T-cell (primary cell): ENCODE data around the gene DDX49. TPM values are rescaled to one million over a fixed set of nuclear protein-coding genes. Genes with fewer than 3 reads are reported as not detected.

Source experiments
- ATAC-seq, 4 experiments: fragments of 200-7000 bp in 3 of 4; fragments of 150-1000 bp in 1 of 4; cut with Tn5 transposase; replicated peaks in 1 of 4; 1 replicate in 3 of 4; 2 replicates in 1 of 4; pipeline ENCODE4 v1.10.0; 2021; ENCODE audit warnings: moderate library complexity in 3 of 4, mild to moderate bottlenecking in 2 of 4, moderate number of reproducible peaks in 1 of 4
- CTCF ChIA-PET, 2 donors: fragments of 300-600 bp; sonication (Branson Sonifier 250); formaldehyde crosslinking; loops; one replicate each; lab custom pipeline; 2022; ENCODE audit warnings: antibody characterized with exemption in 2 of 2; lab: Charles Lee
- POLR2A ChIA-PET, 2 donors: fragments of 300-600 bp; sonication (Branson Sonifier 250); formaldehyde crosslinking; loops; one replicate each; lab custom pipeline; 2022; ENCODE audit warnings: antibody characterized with exemption in 2 of 2; lab: Charles Lee
- DNase-seq, 35 experiments: peaks; one replicate each; pipeline versions ENCODE4 v3.0.0 to v3.0.0-alpha.2; 2013 to 2023
- H3K27ac ChIP-seq: one replicate; pipeline ENCODE4 v1.5.1; 2013; ENCODE audit warnings: low read length
- H3K27me3 ChIP-seq, 2 experiments: replicated peaks in 1 of 2; 1 replicate in 1 of 2; 2 replicates in 1 of 2; pipeline versions ENCODE4 v1.6.1 to v1.7.0; 2013; ENCODE audit warnings: low read length in 1 of 2, mixed read lengths in 1 of 2; ENCODE audit not compliant: control insufficient read depth in 2 of 2, insufficient read depth in 2 of 2; ENCODE audit errors: extremely low read depth in 1 of 2
- H3K36me3 ChIP-seq, 2 donors: 1 replicate in 1 of 2; 2 replicates in 1 of 2; pipeline versions ENCODE4 v1.6.1 to v1.7.0; 2013; ENCODE audit warnings: low read length in 1 of 2; ENCODE audit not compliant: control insufficient read depth in 2 of 2, insufficient read depth in 1 of 2; ENCODE audit errors: extremely low read depth in 1 of 2
- H3K4me1 ChIP-seq, 2 experiments: 1 replicate in 1 of 2; 2 replicates in 1 of 2; pipeline versions ENCODE4 v1.6.1 to v1.7.0; 2013; ENCODE audit warnings: low read length in 2 of 2, mixed read lengths in 1 of 2; ENCODE audit not compliant: insufficient read depth in 2 of 2, control insufficient read depth in 1 of 2; ENCODE audit errors: extremely low read depth in 1 of 2
- H3K4me3 ChIP-seq, 2 donors: 1 replicate in 1 of 2; 2 replicates in 1 of 2; pipeline versions ENCODE4 v1.5.1 to v1.7.0; 2013; ENCODE audit warnings: mild to moderate bottlenecking in 2 of 2, low read length in 1 of 2, moderate library complexity in 1 of 2; ENCODE audit not compliant: control insufficient read depth in 1 of 2; ENCODE audit errors: extremely low read depth in 1 of 2
- H3K9me3 ChIP-seq: 2 replicates; pipeline ENCODE4 v1.7.0; 2013
- H3K27ac Mint-ChIP-seq, 2 donors: one replicate each; pipeline ENCODE4 v1.8.0; 2020 to 2021; ENCODE audit warnings: mild to moderate bottlenecking in 2 of 2, mixed read lengths in 2 of 2
- H3K27me3 Mint-ChIP-seq, 2 donors: one replicate each; pipeline ENCODE4 v1.8.0; 2021 to 2022; ENCODE audit warnings: mixed read lengths in 2 of 2
- H3K36me3 Mint-ChIP-seq: one replicate; pipeline ENCODE4 v1.8.0; 2021; ENCODE audit warnings: mixed read lengths
- H3K4me1 Mint-ChIP-seq, 3 donors: one replicate each; pipeline ENCODE4 v1.8.0; 2020 to 2022; ENCODE audit warnings: mixed read lengths in 3 of 3, mild to moderate bottlenecking in 1 of 3
- H3K4me3 Mint-ChIP-seq, 3 donors: one replicate each; pipeline ENCODE4 v1.8.0; 2020 to 2022; ENCODE audit warnings: mild to moderate bottlenecking in 3 of 3, mixed read lengths in 3 of 3, moderate library complexity in 3 of 3
- H3K9me3 Mint-ChIP-seq, 3 donors: one replicate each; pipeline ENCODE4 v1.8.0; 2020 to 2022; ENCODE audit warnings: mixed read lengths in 3 of 3
- WGBS: methylation state at CpG from one replicate; pipeline ENCODE4 v1.1.5; 2013; ENCODE audit warnings: missing lambda C conversion rate; ENCODE audit not compliant: insufficient coverage; 5-methylcytosine and 5-hydroxymethylcytosine counted together
- total RNA-seq, 35 experiments: library from RNA in 6 of 35; stranded (reverse) in 6 of 35; fragments of 120-200 nt in 1 of 35; gene quantifications; one replicate each; pipeline versions ENCODE4 v1.2.1 to v1.2.4 and lab custom pipeline; 2013 to 2026

Gene DDX49
- total RNA-seq, 5 donors from 2014 or later (not counting 1 experiment from before 2014, with no cell fraction given): 42.4 to 55.3 (median 48.1) TPM

DNA sequence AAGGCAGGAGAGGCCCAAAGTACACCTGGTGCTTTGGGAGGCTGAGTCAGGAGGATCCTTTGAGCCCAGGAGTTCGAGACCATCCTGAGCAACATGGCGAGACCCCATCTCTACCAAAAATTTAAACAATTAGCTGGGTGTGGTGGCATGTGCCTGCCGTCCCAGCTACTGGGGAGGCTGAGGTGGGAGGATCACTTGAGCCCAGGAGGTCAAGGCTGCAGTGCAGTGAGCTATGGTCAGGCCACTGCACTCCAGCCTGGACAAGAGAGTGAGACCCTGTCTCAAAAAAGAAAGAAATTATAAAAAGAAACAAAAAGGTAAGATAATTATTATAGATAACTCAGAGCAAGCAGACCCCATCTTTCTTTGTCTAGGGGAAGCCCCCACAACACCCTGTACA, 19.6 kb downstream of the DDX49 start:
- peaks cover 0 to 22% of the 10 kb centered on the region in 2 experiments for H3K4me1 ChIP-seq
- ChIA-PET CTCF (no interaction called here), POLR2A (no interaction called here)
- no peaks in the 10 kb centered on the region for H3K36me3 ChIP-seq
- H3K27me3 Mint-ChIP-seq: peaks cover 26 to 43% of the 10 kb centered on the region in 2 donors
- no peak overlapping the region for H3K4me3 ChIP-seq
- DNase-seq (no peak), ATAC-seq (no peak)
- H3K27me3 ChIP-seq: peaks cover 0 to 58% of the 10 kb centered on the region in 2 experiments
- no peak overlapping the region for H3K27ac Mint-ChIP-seq
- WGBS: no CpG with 5 or more reads among the region's 3 CpGs
- H3K4me1 Mint-ChIP-seq: peaks cover 5 to 24% (median 9%) of the 10 kb centered on the region in 3 donors
- H3K27ac ChIP-seq: no peak overlapping the region
- no peaks in the 10 kb centered on the region for H3K36me3 Mint-ChIP-seq
- H3K4me3 Mint-ChIP-seq: peak overlapping the region in 2 of 3 donors; percentile 46 to 71
- H3K9me3 ChIP-seq: no peaks in the 10 kb centered on the region
- H3K9me3 Mint-ChIP-seq: no peaks in the 10 kb centered on the region

DNA sequence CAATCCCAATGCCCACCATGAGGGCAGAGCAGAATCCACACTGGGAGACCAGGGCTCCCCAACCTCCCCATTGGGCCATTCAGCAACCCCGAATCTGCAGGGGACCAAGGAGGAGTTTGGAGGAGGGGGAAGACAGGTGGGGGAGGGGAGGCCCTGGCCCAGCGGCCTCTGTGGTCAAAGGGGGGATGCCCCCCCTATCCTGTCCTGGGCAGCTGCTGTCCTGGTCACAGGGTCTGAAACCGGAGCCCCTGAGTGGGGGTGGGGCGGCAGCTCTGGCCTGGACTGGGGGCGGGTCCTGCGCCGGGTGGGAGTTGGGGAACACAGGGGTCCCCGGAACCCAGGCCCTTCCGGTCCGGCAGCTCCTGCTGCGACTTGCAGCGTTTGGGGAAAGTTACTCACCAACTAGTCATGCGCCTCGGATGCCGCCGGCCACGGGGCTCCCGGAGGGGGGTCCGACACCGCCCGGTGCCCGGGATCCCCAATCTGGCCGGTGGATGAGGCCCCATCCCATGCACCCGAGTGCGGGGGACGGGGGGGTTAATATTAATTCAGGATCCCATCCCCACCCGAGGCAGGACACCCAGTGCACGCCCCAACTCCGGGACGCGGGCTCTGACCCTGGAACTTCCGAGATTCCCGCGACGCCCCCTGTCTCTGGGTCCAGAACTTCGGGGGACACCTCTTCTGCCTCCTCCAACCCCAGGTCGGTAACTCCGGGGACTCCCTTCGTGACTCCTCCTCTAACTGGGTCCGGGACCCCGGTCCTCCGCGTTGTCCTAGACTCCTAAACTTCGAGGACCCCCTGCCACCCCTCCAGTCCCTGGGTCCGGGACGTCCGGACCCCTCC, 20.6 kb downstream of the DDX49 start:
- no peaks in the 10 kb centered on the region for H3K9me3 ChIP-seq
- peaks cover 24 to 39% of the 10 kb centered on the region in 2 donors for H3K27me3 Mint-ChIP-seq
- DNase-seq: no peak
- peak overlapping the region; percentile 65 to 71 (median 68) for H3K4me3 Mint-ChIP-seq
- H3K4me1 Mint-ChIP-seq: peaks cover 5 to 24% (median 9%) of the 10 kb centered on the region in 3 donors
- ChIA-PET POLR2A (no interaction called here), CTCF (no interaction called here)
- WGBS: 3% methylated on average over 28 of the region's 47 CpGs
- ATAC-seq: peak in 2 of 4 experiments; percentile 8 to 17
- no peaks in the 10 kb centered on the region for H3K36me3 ChIP-seq
- H3K4me3 ChIP-seq: peak overlapping the region; percentile 33 to 34
- no peaks in the 10 kb centered on the region for H3K9me3 Mint-ChIP-seq
- H3K4me1 ChIP-seq: peaks cover 0 to 22% of the 10 kb centered on the region in 2 experiments
- H3K27ac Mint-ChIP-seq: peak overlapping the region in 1 of 2 donors; percentile 43
- no peaks in the 10 kb centered on the region for H3K36me3 Mint-ChIP-seq
- no peak overlapping the region for H3K27ac ChIP-seq
- H3K27me3 ChIP-seq: peaks cover 0 to 55% of the 10 kb centered on the region in 2 experiments

DNA sequence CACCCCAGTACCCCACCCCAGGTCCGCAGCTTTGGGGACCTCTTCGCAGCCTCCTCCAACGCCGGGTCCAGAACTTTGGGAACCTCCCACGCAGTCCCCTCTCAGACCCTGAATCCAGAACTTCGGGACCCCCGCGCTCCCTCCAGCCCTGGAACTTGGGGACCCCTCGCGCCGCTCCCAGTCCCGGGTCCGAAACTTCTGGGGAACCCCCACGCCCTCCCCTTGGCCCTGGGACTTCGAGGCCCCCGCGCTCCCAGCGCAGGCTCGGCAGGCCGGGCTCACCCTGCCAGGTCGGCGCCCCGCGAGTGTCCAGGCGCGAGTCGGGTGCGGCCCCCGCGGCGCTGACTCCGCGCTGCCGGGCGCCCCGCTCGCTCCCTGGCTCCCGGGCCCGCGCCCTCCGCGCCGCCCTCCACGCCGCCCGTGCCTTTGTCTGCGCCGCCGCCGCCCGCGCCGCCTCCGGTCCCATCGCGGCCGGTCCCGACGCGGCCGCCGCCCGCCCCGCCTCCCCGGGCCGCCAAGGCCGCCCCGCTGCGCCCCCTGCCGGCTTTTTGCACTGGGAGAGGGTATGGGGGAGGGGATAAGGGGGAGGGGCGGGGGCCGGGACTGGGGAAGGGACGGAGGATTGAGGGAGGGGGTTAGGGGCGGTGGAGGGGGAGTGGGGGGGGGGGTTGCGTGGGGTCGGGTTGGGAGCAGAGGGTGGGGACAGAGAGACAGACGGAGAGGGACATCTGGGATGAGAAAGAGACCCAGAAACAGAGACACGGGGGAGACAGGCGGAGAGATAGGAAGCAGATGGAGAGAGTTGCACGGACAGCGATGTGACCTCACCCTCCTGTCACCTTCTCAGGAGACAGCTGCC, 21.5 kb downstream of the DDX49 start, which contains the start of gene HOMER3:
TSS of gene HOMER3 (minus strand) at position 449 of the 859 bp plus-strand sequence. CDS start 2,235 bp downstream, outside the sequence.
- no peaks in the 10 kb centered on the region for H3K9me3 Mint-ChIP-seq
- ChIA-PET POLR2A (no interaction called here), CTCF (no interaction called here)
- Histone ChIP-seq H3K4me1 (peaks cover 0 to 22% of the 10 kb centered on the region in 2 experiments), H3K4me3 (peak within 1 kb of the TSS; percentile 33 to 34), H3K9me3 (no peaks in the 10 kb centered on the region), H3K27me3 (peaks cover 0 to 51% of the 10 kb centered on the region in 2 experiments), H3K27ac (no peak within 1 kb of the TSS), H3K36me3 (no peaks in the 10 kb centered on the region)
- no peaks in the 10 kb centered on the region for H3K36me3 Mint-ChIP-seq
- peak; percentile 92 to 94 (median 94) for ATAC-seq
- 2% methylated on average over 44 of the region's 81 CpGs for WGBS
- peak within 1 kb of the TSS; percentile 65 to 71 (median 66) for H3K4me3 Mint-ChIP-seq
- peak within 1 kb of the TSS in 1 of 2 donors; percentile 43 for H3K27ac Mint-ChIP-seq
- peaks cover 5 to 24% (median 9%) of the 10 kb centered on the region in 3 donors for H3K4me1 Mint-ChIP-seq
- peak in 34 of 35 experiments; percentile 34 to 83 (median 61) for DNase-seq
- H3K27me3 Mint-ChIP-seq: peaks cover 24 to 39% of the 10 kb centered on the region in 2 donors

DNA sequence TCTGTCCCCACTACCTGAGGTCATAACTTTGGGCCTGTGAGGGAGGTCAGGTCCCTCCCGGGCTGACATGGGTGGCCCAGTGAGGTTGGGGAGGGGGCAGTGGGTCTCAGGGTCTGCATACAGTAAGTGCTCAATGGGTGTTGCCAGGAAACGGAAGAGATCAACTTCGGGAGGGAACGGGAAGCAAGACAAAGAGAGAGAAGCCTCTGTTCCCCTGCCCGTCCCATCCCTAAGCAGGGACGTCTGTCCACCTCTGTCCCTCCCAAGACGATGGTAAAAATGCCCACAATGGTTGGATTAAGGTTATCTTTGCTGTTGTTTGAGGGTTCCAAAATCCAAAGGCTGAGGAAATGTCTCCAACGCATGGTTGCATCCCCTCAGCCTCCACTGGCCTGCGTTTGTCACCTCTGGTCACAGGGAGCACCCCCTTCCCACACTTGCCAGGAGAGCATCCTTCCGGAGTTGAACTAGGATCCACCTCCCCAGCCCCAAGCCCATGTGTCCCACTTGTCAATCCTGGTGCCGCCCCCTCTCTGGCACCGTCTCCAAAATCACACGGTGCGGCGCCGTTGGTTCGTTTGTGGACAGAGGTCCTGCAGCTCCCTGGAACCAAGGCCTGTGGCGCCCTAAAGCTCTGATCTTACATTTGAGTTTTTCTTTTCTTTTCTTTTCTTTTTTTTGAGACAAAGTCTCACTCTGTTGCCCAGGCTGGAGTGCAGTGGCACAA, 22.3 kb downstream of the DDX49 start:
- H3K36me3 Mint-ChIP-seq: no peaks in the 10 kb centered on the region
- Histone ChIP-seq H3K4me3 (no peak overlapping the region), H3K9me3 (no peaks in the 10 kb centered on the region), H3K36me3 (no peaks in the 10 kb centered on the region), H3K27me3 (peaks cover 0 to 53% of the 10 kb centered on the region in 2 experiments), H3K27ac (no peak overlapping the region), H3K4me1 (peaks cover 0 to 26% of the 10 kb centered on the region in 2 experiments)
- DNase-seq (no peak), ATAC-seq (no peak)
- WGBS: 77% methylated on average over 13 of the region's 18 CpGs
- POLR2A ChIA-PET: no interaction called here
- H3K9me3 Mint-ChIP-seq: no peaks in the 10 kb centered on the region
- H3K4me3 Mint-ChIP-seq: peak overlapping the region; percentile 9 to 71 (median 41)
- CTCF ChIA-PET: interaction anchor here in 1 of 2 donors (0.6 kb wide), 1 partner anchor 137 kb away, joined by 4 read pairs; no protein-coding TSS in a partner anchor
- peaks cover 5 to 30% (median 9%) of the 10 kb centered on the region in 3 donors for H3K4me1 Mint-ChIP-seq
- peaks cover 29 to 42% of the 10 kb centered on the region in 2 donors for H3K27me3 Mint-ChIP-seq
- no peak overlapping the region for H3K27ac Mint-ChIP-seq

DNA sequence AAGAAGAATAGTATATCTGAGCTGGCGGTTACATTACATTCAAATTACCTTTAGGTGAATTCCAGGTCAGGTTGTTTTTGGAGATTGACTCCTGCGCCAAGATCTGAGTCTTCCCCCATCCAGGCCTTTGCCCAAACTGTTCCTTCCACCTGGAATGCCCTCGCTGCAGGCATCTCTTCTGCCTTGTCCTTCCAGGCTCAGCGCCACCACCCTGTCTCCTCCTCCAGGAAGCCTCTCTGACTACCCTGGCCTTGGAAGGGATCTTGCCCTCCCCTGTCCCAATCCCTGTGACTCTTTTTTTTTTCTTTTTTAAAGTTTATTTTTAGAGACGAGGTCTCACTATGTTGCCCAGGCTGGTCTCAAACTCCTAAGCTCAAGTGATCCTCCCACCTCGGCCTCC, 23.2 kb downstream of the DDX49 start:
- ChIA-PET POLR2A (no interaction called here), CTCF (interaction anchor here in 1 of 2 donors (0.6 kb wide), 1 partner anchor 136 kb away, joined by 4 read pairs; no protein-coding TSS in a partner anchor)
- Mint-ChIP-seq H3K4me3 (peak overlapping the region in 2 of 3 donors; percentile 41 to 71), H3K27me3 (peaks cover 29 to 40% of the 10 kb centered on the region in 2 donors), H3K36me3 (no peaks in the 10 kb centered on the region), H3K4me1 (peaks cover 5 to 33% (median 11%) of the 10 kb centered on the region in 3 donors), H3K27ac (peak overlapping the region in 1 of 2 donors; percentile 27), H3K9me3 (no peaks in the 10 kb centered on the region)
- ATAC-seq: no peak
- Histone ChIP-seq H3K36me3 (no peaks in the 10 kb centered on the region), H3K4me1 (peaks cover 0 to 33% of the 10 kb centered on the region in 2 experiments), H3K9me3 (no peaks in the 10 kb centered on the region), H3K4me3 (no peak overlapping the region), H3K27ac (no peak overlapping the region), H3K27me3 (peaks cover 0 to 57% of the 10 kb centered on the region in 2 experiments)
- no peak for DNase-seq
- whole genome bisulfite sequencing: 81% methylated on average over 2 of the region's 6 CpGs
